Calu3 (cell line): ENCODE results near the gene CCDC32. TPM values are rescaled to one million over a fixed set of nuclear protein-coding genes. Genes with fewer than 3 reads are reported as not detected.

Experiments used
- Bru-seq: library from RNA; stranded (reverse); fragments of 400-500 nt; gene quantifications from one replicate; lab custom pipeline; 2021; lab: Mats Ljungman, UMichigan
- BruChase-seq, 2 experiments: library from RNA; stranded (reverse); fragments of 400-500 nt; gene quantifications; one replicate each; lab custom pipeline; 2021; lab: Mats Ljungman, UMichigan
- BruUV-seq: library from RNA; stranded (reverse); fragments of 400-500 nt; replicated peaks from 2 replicates; lab custom pipeline; 2021; lab: Mats Ljungman, UMichigan
- CTCF ChIA-PET: fragments of 300-600 bp; sonication (Branson Sonifier 250); formaldehyde crosslinking; loops from one replicate; lab custom pipeline; 2022; ENCODE audit warnings: antibody characterized with exemption; lab: Charles Lee
- DNase-seq: peaks from one replicate; pipeline ENCODE4 v3.0.0; 2022
- H3K27ac Mint-ChIP-seq: one replicate; pipeline ENCODE4 v1.8.0; 2022; ENCODE audit warnings: mixed read lengths; ENCODE audit not compliant: unreplicated experiment
- H3K27me3 Mint-ChIP-seq: one replicate; pipeline ENCODE4 v1.8.0; 2022; ENCODE audit warnings: mixed read lengths; ENCODE audit not compliant: unreplicated experiment
- H3K36me3 Mint-ChIP-seq: one replicate; pipeline ENCODE4 v1.8.0; 2022; ENCODE audit warnings: mild to moderate bottlenecking, moderate library complexity, mixed read lengths; ENCODE audit not compliant: insufficient read depth, unreplicated experiment
- H3K4me1 Mint-ChIP-seq: one replicate; pipeline ENCODE4 v1.8.0; 2022; ENCODE audit warnings: mild to moderate bottlenecking, low read depth, mixed read lengths; ENCODE audit not compliant: unreplicated experiment
- H3K4me3 Mint-ChIP-seq: one replicate; pipeline ENCODE4 v1.8.0; 2022; ENCODE audit warnings: mild to moderate bottlenecking, low read depth, moderate library complexity, mixed read lengths; ENCODE audit not compliant: unreplicated experiment
- H3K9me3 Mint-ChIP-seq: one replicate; pipeline ENCODE4 v1.8.0; 2022; ENCODE audit warnings: low read depth, mixed read lengths; ENCODE audit not compliant: unreplicated experiment
- CTCF ChIP-seq: fragments of 200-600 bp; IDR thresholded peaks from one replicate; pipeline ENCODE4 v1.8.0; 2022; ENCODE audit warnings: antibody characterized with exemption; ENCODE audit not compliant: unreplicated experiment
- intact Hi-C: fragments of 100-400 bp; cut with micrococcal nuclease; formaldehyde crosslinking; loops from one replicate; pipeline ENCODE4 v1.10.0; 2022; ENCODE audit not compliant: unreplicated experiment
- long read RNA-seq: library from polyadenylated mRNA; stranded (forward); transcript quantifications from one replicate; pipeline ENCODE4 v2.0.0, GENCODE V29; 2022
- total RNA-seq: library from RNA; stranded (reverse); gene quantifications from 2 replicates; pipeline ENCODE4 v1.2.3, GENCODE V29; 2022

CCDC32 gene
- total RNA-seq (11.4 and 13.6 TPM in 2 replicates), Bru-seq, nascent RNA (percentile 54 among the genes with signal in this experiment), BruChase-seq, experiment 1, labeled RNA remaining after a 6-hour chase (percentile 65 among the genes with signal in this experiment), BruChase-seq, experiment 2, labeled RNA remaining after a 2-hour chase (percentile 65 among the genes with signal in this experiment)
- long read RNA-seq, transcript CCDC32-202 (4 exons, 1,519 nt) = major isoform, 9 of 14 reads
- long read RNA-seq, partial matches to known transcripts = 2 of 14 reads
- long read RNA-seq, other reads (novel, unspliced or antisense) = 2 of 14 reads

- peak; percentile 92 for DNase-seq
- intact Hi-C loops = no loop called here
- BruUV-seq = TSS peak; percentile 78
- Mint-ChIP-seq H3K27me3 (no peaks in the 10 kb centered on the region), H3K36me3 (peaks cover 26% of the 10 kb centered on the region), H3K9me3 (no peaks in the 10 kb centered on the region), H3K27ac (peak within 1 kb of the TSS; percentile 81), H3K4me1 (no peaks in the 10 kb centered on the region), H3K4me3 (peak within 1 kb of the TSS; percentile 73)
- CTCF ChIA-PET = interaction anchor here (0.6 to 1.1 kb wide), 5 partner anchors 13 to 329 kb away, joined by 3 to 6 read pairs (median 3); partner anchors contain the start of gene VPS18
- TF ChIP-seq CTCF = no peak
Measured at GRCh38 chr15:40564591-40565332, at the start of gene CCDC32. TSS of gene CCDC32 (minus strand) at chr15:40565042. CDS start at chr15:40563015, 2,027 bp downstream.

- CTCF ChIA-PET = no interaction called here
- BruUV-seq = no TSS peak
- intact Hi-C loops = no loop called here
- Mint-ChIP-seq H3K36me3 (no peaks in the 10 kb centered on the region), H3K9me3 (no peaks in the 10 kb centered on the region), H3K4me1 (no peaks in the 10 kb centered on the region), H3K27me3 (no peaks in the 10 kb centered on the region), H3K4me3 (no peak overlapping the region), H3K27ac (no peak overlapping the region)
- no peak for TF ChIP-seq CTCF
- DNase-seq = no peak
Measured at GRCh38 chr15:40613080-40613479, 48.2 kb upstream of the CCDC32 start.

GRCh38 chr15:40603935-40604334, 39.1 kb upstream of the CCDC32 start:
- no peaks in the 10 kb centered on the region for H3K9me3 Mint-ChIP-seq
- no peak overlapping the region for H3K27ac Mint-ChIP-seq
- no TSS peak for BruUV-seq
- CTCF ChIA-PET = no interaction called here
- no peak for TF ChIP-seq CTCF
- H3K4me3 Mint-ChIP-seq = no peak overlapping the region
- H3K36me3 Mint-ChIP-seq = no peaks in the 10 kb centered on the region
- intact Hi-C loops = no loop called here
- no peaks in the 10 kb centered on the region for H3K27me3 Mint-ChIP-seq
- H3K4me1 Mint-ChIP-seq = no peaks in the 10 kb centered on the region
- no peak for DNase-seq

GRCh38 chr15:40600956-40601355, 36.1 kb upstream of the CCDC32 start:
- no peak for TF ChIP-seq CTCF
- CTCF ChIA-PET = no interaction called here

More at GRCh38 chr15:40600956-40601355, 36.1 kb upstream of the CCDC32 start:
- Mint-ChIP-seq H3K27ac (no peak overlapping the region), H3K36me3 (no peaks in the 10 kb centered on the region), H3K4me1 (no peaks in the 10 kb centered on the region), H3K27me3 (no peaks in the 10 kb centered on the region), H3K9me3 (no peaks in the 10 kb centered on the region), H3K4me3 (no peak overlapping the region)
- no TSS peak for BruUV-seq
- DNase-seq = no peak
- intact Hi-C loops = no loop called here
